Kidney epithelial cell (primary cell): ENCODE results near the gene DHRS3. TPM values are rescaled to one million over a fixed set of nuclear protein-coding genes. Genes with fewer than 3 reads are reported as not detected.

Source experiments
- DNase-seq: peaks from one replicate; pipeline ENCODE4 v3.0.0-alpha.2; 2010; ENCODE audit warnings: low read depth
- H3K27me3 ChIP-seq: 2 replicates; pipeline ENCODE4 v1.6.0; 2011; ENCODE audit warnings: low read length; ENCODE audit not compliant: control insufficient read depth, insufficient read depth
- H3K36me3 ChIP-seq: 2 replicates; pipeline ENCODE4 v1.5.1; 2011; ENCODE audit warnings: low read length; ENCODE audit not compliant: control insufficient read depth, insufficient read depth
- H3K4me3 ChIP-seq: 2 replicates; pipeline ENCODE4 v1.5.1; 2011; ENCODE audit warnings: low read depth, mild to moderate bottlenecking, control low read depth, low read length
- CTCF ChIP-seq: IDR thresholded peaks from 2 replicates; pipeline ENCODE4 v1.5.1; 2011; ENCODE audit warnings: mild to moderate bottlenecking, moderate library complexity, low read length, control low read depth, inconsistent platforms; ENCODE audit not compliant: insufficient read depth, poor library complexity, severe bottlenecking
- total RNA-seq: library from RNA; depleted of rRNA; stranded (reverse); fragments of >200 nt; gene quantifications from 2 replicates; pipeline ENCODE4 v1.2.3, GENCODE V29; 2015

DHRS3 gene
- total RNA-seq, 1 donor from 2014 or later: 37.4 TPM

GRCh38 chr1:12578860-12579422, 39.1 kb downstream of the DHRS3 start:
- DNase-seq: no peak
- Histone ChIP-seq H3K36me3 (peaks cover 3% of the 10 kb centered on the region), H3K27me3 (no peaks in the 10 kb centered on the region), H3K4me3 (no peak overlapping the region)
- TF ChIP-seq CTCF: no peak

- no peak for DNase-seq
- Histone ChIP-seq H3K36me3 (peaks cover 3% of the 10 kb centered on the region), H3K4me3 (no peak overlapping the region), H3K27me3 (no peaks in the 10 kb centered on the region)
- no peak for TF ChIP-seq CTCF
Observed at GRCh38 chr1:12577020-12577419, 41.0 kb downstream of the DHRS3 start.

GRCh38 chr1:12574757-12575139, 43.3 kb downstream of the DHRS3 start:
- Histone ChIP-seq H3K36me3 (no peaks in the 10 kb centered on the region), H3K4me3 (no peak overlapping the region), H3K27me3 (no peaks in the 10 kb centered on the region)
- TF ChIP-seq CTCF: no peak
- no peak for DNase-seq

- no peak for TF ChIP-seq CTCF
- no peaks in the 10 kb centered on the region for H3K27me3 ChIP-seq
Observed at GRCh38 chr1:12573015-12573825, 44.8 kb downstream of the DHRS3 start.

GRCh38 chr1:12572522-12572921, 45.5 kb downstream of the DHRS3 start:
- Histone ChIP-seq H3K36me3 (peaks cover 1% of the 10 kb centered on the region), H3K4me3 (no peak overlapping the region), H3K27me3 (no peaks in the 10 kb centered on the region)
- DNase-seq: no peak
- no peak for TF ChIP-seq CTCF

More at GRCh38 chr1:12573015-12573825, 44.8 kb downstream of the DHRS3 start:
- no peaks in the 10 kb centered on the region for H3K36me3 ChIP-seq
- no peak overlapping the region for H3K4me3 ChIP-seq
- no peak for DNase-seq
